ENCODE results near the gene ETS1. TPM values are rescaled to one million over a fixed set of nuclear protein-coding genes. Genes with fewer than 3 reads are reported as not detected.

The ETS1 gene
- total RNA-seq, 1 experiment from 2014 or later, result 29.9 TPM

DNA sequence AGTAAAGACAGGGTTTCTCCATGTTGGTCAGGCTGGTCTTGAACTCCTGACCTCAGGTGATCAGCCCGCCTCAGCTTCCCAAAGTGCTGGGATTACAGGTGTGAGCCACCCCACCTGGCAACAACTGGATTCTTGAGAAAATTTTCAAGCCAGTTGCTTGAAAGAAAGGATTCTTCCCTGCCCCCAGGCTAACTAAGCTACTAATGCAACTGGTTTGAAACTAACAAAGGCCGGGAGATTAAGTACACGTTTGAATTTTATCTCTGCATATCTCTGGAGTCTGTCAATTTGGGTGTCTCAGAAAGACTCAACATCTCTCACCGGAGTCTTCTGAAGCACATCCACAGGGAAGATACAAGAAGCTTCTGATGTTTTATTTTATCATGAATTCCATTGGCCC lies 10.7 kb upstream of the ETS1 start:
- Histone ChIP-seq H2BK5ac (ENCODE audit: insufficient read length, low read length) (no peak overlapping the region), H4K8ac (replicated peaks; ENCODE audit: insufficient read length, low read depth, low read length) (no peak overlapping the region), H3K18ac (ENCODE audit: insufficient read length, low read depth, low read length) (no peak overlapping the region), H3K27ac (ENCODE audit: insufficient read length, low read depth, low read length) (no peak overlapping the region), H3K9ac (ENCODE audit: extremely low read depth, insufficient read length, low read length) (no peak overlapping the region), H3K9me3 (ENCODE audit: control insufficient read depth, low read depth, low read length) (no peaks in the 10 kb centered on the region), H3K14ac (ENCODE audit: insufficient read depth, low read length) (no peak overlapping the region), H2AFZ (ENCODE audit: low read length) (no peak overlapping the region), H3K4ac (ENCODE audit: low read depth, low read length) (no peak overlapping the region), H2BK20ac (ENCODE audit: low read depth, low read length, poor library complexity, severe bottlenecking) (no peak overlapping the region), H3K23me2 (ENCODE audit: insufficient read length, low read depth, low read length, poor library complexity, severe bottlenecking) (no peaks in the 10 kb centered on the region), H3K79me2 (ENCODE audit: insufficient read depth, low read length) (no peaks in the 10 kb centered on the region), H2BK15ac (ENCODE audit: low read depth, low read length) (no peak overlapping the region), H4K91ac (ENCODE audit: insufficient read length, low read depth, low read length) (no peak overlapping the region), H4K20me1 (ENCODE audit: control insufficient read depth, insufficient read depth, insufficient read length) (no peaks in the 10 kb centered on the region), H3K23ac (ENCODE audit: insufficient read length, low read depth, low read length) (no peak overlapping the region), H3K4me2 (ENCODE audit: insufficient read depth, insufficient read length, low read length) (no peak overlapping the region), H3T11ph (ENCODE audit: low read length) (no peak overlapping the region), H2BK12ac (ENCODE audit: insufficient read length, low read depth, low read length) (no peak overlapping the region), H2BK120ac (ENCODE audit: low read depth, low read length, poor library complexity, severe bottlenecking) (no peak overlapping the region), H3K27me3 (ENCODE audit: insufficient read depth, low read length) (no peaks in the 10 kb centered on the region), H3K79me1 (ENCODE audit: insufficient read depth, low read depth, low read length, poor library complexity, severe bottlenecking) (no peaks in the 10 kb centered on the region), H4K5ac (ENCODE audit: insufficient read length, low read depth, low read length) (no peak overlapping the region), H3K4me1 (ENCODE audit: insufficient read depth, low read length) (peaks cover 11% of the 10 kb centered on the region), H3K56ac (ENCODE audit: insufficient read length, low read depth, low read length) (no peak overlapping the region), H2AK5ac (ENCODE audit: insufficient read length, low read length) (no peak overlapping the region)
- DNase-seq, result no peak
- Mint-ChIP-seq H3K36me3 (ENCODE audit: insufficient read depth in 1 of 3, low read depth in 3 of 3) (no peaks in the 10 kb centered on the region; a peak in 1 of 7 replicates), H3K27ac (peak overlapping the region in 1 of 3 experiments; percentile 11; a peak in 1 of 7 replicates), H3K4me3 (no peak overlapping the region), H3K4me1 (peaks cover 33 to 36% of the 10 kb centered on the region in 2 experiments), H3K9me3 (no peaks in the 10 kb centered on the region; a peak in 1 of 5 replicates), H3K27me3 (ENCODE audit: low read depth) (peaks cover 2% of the 10 kb centered on the region; the same call in 1 of the 2 replicates)
- TF ChIP-seq, protein P1, sequence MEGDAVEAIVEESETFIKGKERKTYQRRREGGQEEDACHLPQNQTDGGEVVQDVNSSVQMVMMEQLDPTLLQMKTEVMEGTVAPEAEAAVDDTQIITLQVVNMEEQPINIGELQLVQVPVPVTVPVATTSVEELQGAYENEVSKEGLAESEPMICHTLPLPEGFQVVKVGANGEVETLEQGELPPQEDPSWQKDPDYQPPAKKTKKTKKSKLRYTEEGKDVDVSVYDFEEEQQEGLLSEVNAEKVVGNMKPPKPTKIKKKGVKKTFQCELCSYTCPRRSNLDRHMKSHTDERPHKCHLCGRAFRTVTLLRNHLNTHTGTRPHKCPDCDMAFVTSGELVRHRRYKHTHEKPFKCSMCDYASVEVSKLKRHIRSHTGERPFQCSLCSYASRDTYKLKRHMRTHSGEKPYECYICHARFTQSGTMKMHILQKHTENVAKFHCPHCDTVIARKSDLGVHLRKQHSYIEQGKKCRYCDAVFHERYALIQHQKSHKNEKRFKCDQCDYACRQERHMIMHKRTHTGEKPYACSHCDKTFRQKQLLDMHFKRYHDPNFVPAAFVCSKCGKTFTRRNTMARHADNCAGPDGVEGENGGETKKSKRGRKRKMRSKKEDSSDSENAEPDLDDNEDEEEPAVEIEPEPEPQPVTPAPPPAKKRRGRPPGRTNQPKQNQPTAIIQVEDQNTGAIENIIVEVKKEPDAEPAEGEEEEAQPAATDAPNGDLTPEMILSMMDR (conservative IDR thresholded peaks at IDR 0.05), result no peak
- WGBS (ENCODE audit: extremely low coverage, insufficient read length, low lambda C conversion rate), result no CpG with 5 or more reads among the region's 4 CpGs

Measured in H9 (cell line).